NOMO-1 (cell line): ENCODE data around the gene FREM2.

Experiments
- DNase-seq, 2 experiments: peaks; one replicate each; lab custom pipeline; 2025; ENCODE audit not compliant: unreplicated experiment in 2 of 2; lab: John Stamatoyannopoulos, UW

The FREM2 gene

DNA sequence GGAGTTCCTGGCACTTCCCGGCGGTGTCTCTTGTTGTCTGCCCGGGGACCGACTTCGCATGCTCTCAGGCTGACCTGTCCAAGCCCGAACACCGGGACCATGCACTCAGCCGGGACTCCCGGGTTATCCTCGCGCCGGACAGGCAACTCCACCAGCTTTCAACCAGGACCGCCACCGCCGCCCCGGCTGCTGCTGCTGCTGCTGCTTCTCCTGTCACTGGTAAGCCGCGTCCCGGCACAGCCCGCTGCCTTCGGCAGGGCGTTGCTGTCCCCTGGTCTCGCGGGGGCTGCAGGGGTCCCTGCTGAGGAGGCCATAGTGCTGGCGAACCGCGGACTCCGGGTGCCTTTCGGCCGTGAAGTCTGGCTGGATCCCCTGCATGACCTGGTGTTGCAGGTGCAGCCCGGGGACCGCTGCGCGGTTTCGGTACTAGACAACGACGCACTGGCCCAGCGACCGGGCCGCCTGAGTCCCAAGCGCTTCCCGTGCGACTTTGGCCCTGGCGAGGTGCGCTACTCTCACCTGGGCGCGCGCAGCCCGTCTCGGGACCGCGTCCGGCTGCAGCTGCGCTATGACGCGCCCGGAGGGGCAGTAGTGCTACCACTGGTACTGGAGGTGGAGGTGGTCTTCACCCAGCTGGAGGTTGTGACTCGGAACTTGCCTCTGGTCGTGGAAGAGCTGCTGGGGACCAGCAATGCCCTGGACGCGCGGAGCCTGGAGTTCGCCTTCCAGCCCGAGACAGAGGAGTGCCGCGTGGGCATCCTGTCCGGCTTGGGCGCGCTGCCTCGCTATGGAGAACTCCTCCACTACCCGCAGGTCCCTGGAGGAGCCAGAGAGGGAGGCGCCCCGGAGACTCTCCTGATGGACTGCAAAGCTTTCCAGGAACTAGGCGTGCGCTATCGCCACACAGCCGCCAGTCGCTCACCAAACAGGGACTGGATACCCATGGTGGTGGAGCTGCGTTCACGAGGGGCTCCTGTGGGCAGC is 661 bp downstream of the FREM2 start:
- no peak for DNase-seq

DNA sequence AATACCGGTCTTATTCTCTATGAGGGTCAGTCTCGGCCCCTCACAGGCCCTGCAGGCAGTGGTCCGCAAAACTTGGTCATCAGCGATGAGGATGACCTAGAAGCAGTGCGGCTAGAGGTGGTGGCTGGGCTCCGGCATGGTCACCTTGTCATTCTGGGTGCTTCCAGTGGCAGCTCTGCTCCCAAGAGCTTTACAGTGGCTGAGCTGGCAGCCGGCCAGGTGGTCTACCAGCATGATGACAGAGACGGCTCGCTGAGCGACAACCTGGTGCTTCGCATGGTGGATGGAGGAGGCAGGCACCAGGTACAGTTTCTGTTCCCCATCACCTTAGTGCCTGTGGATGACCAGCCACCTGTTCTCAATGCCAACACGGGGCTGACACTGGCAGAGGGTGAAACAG is 1.8 kb downstream of the FREM2 start:
- no peak for DNase-seq

DNA sequence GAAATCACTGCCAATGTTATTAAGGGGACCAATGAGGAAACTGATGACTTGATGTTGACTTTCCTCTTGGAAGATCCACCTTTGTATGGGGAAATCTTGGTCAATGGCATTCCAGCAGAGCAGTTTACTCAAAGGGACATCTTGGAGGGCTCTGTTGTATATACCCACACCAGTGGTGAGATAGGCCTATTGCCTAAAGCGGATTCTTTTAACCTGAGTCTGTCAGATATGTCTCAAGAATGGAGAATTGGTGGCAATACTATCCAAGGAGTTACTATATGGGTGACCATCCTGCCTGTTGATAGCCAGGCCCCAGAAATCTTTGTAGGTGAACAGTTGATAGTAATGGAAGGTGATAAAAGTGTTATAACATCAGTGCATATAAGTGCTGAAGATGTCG is 3.4 kb downstream of the FREM2 start:
- DNase-seq: no peak

DNA sequence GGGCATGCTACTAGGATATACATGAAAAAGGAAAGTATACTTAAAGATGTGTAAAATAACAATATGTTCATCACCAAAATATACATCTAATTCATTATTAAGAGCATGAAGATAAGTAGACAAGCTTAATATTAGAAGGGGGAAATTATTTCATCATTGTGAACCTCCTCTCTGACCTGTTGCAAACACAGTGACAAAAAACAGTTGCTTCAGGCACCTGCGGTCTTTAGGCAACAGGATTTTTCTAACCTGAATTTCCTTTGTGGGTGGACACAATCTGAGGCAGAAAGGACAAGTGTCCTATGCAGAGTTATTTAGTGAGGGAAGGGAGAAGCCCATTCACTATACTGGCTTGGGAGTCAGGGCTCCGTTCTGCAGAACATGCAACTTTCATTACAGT is 6.3 kb downstream of the FREM2 start:
- no peak for DNase-seq

DNA sequence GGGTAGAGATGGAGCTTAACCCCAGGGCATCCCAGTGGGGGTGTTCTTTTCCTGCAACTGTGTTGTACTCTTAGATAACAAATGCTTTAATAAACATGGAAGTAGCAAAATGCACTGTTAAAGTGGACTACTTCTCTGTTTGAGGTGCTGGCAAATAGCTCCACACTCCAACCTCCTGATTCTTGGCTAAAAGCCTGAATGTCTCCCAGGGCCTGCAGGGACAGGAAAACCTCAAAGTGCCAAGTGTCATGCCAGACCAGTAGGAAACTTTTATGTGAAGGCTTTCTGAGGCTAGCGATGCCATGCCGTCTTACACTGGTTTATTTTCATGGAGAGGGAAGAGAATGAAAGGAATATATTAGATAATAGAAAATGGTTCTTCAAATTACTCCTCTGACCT is 6.8 kb downstream of the FREM2 start:
- no peak for DNase-seq

DNA sequence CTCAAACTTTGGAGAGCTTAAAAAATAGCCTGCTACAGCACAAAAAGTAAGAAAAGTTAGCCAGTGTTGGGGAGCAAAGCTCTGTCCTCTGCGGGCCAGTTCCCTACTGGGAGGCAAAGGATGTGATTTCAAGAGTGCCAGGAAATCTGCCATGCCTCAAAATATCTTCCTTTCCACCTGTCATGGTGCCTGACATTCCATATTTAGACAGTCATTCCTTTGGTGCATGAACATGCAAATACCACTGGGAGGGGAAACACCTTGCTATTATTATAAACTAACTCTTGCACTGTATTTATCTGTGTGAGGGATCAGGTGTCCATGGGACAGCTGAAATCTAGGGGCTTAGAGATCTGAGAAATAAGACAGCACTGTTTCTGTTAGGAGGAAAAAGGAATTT is 10.3 kb downstream of the FREM2 start:
- no peak for DNase-seq

DNA sequence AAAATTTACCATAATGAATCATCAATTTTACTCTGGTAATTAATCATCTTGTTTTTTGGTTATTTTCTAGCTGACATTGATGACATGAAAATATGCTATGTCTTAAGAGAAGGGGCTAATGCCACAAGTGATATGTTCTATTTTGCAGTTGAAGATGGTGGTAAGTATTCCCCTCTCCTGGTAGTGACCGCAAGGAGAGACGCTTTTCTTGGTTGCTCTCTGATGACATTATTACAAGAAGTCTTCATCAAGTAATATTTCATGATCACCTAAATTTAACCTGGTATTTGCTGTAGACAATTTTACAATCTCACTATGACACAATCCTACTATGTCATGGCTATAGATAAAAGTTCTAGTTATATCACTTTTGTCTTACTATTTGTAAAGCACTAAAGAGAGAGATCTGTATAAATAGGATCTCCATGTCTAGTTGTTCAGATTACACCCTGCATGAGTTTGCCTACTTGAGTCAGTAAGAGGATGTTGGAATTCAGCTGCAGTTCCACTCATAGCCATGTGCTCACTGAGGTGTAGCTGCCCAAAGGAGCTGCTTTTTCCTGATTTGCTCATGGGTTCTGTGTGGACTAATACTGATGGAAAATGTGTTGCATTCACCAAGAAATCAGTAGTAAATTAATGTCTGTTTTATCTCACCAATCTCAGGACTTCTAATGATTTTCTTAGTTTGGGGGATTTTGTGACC is 10.9 kb downstream of the FREM2 start:
- no peak for DNase-seq

DNA sequence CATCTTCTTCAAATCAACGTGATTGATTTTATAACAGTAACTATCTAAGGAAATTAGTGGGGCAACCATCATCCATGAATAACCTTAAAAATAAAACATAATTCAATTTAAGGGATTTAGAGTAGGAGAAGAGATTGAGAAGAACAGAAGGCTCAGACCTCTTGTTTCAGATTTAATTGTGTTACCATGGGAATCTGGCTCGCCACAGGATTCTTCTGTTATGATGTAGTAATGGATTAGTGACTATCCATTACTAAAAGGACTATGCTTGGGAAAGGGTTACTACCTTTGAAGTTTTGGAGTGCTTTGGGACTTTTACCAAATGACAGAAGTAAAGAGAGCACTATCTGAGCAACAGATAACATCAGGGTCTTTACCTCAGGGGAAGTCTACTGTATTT is 13.2 kb downstream of the FREM2 start:
- DNase-seq: no peak

DNA sequence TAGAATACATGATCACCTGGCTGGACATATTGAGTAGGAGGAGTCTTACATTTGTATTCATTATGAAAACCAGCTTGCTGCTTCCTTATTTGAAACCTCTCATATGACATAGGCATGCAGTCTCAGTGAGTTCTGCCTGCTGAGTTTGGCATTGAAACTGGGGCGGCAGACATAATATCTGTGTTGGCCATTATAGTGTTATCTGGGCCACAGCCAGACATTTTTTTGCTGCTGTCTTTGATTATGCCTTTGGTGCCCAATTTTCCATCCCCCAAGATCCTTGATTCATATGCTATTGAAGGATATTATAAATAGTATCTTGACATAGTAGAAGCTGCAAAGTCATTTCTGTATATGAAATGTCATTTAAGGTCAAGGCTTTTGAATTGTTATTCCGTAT is 15.8 kb downstream of the FREM2 start:
- no peak for DNase-seq

DNA sequence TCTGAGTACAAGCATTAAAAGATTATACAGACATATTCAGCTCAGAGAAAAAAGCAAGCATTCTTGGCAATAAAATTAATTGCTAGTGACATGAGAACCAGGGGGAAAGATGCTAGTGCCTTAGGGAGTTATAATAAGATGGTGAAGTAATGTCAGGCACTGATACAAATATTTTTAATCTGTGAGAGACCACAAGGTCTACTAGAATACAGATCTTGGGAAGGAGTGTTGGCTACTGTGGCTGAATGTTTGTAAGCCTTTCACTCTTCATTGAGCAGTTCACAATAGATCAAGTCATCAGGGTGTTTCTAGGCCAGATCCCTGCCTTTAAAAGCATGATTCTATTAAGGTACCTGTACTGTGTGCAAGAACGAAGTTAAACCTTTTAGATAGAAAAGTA is 16.4 kb downstream of the FREM2 start:
- no peak for DNase-seq

DNA sequence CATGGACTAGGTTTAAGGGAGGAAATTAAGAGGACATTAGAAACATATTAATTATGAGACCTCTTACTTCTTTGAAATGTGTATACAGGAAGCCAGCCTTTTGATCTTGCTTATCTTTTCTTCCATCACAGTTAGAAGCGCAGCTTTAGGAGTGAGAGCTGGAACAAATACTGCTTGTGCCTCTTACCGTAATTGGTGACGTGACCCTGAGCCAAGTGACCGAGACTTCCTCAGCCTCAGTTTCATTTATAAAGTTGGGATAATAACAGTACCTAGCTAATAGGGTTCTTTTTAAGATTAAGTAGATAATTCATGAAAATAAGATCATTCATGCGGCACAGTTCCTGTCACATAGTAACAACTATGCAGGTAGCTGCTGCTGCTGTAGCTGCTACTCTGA is 18.5 kb downstream of the FREM2 start:
- DNase-seq: no peak

DNA sequence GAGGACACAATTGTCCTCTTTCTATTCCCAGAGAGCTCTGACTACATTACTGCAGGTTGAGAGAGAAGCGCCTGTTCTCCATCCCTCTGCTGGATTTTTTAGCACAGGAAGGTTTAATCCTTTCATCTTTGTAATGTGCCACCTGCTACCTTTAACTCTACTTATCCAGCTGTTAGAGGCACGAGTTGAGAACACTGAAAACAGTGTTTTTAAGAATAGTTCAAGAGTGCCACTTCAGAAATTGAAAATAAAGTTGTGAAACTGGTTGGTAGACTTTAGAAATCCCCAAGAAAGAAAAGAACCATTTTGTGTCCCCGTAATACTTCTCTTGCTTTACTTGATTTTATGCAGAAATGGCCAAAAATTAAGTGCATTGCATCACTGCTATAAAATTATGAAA is 20.6 kb downstream of the FREM2 start:
- DNase-seq: no peak

DNA sequence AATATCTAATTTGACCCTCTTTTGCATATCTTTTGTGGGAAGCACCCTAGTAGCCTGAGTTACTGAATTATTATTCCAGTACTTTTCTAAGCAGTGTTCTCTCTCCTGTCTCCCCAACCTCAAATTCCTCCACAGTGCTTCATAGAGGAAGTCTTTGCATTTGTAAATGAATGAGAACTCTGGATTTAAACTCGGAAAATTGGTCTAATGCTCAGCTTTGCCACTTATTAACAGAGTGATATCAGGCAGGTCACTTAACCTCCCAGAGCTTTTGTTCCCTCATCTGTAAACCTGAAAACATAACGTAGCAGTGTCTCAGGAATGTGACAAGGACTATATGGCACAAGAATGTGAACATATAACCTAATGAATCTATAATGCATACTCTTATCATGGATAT is 26.2 kb downstream of the FREM2 start:
- no peak for DNase-seq

DNA sequence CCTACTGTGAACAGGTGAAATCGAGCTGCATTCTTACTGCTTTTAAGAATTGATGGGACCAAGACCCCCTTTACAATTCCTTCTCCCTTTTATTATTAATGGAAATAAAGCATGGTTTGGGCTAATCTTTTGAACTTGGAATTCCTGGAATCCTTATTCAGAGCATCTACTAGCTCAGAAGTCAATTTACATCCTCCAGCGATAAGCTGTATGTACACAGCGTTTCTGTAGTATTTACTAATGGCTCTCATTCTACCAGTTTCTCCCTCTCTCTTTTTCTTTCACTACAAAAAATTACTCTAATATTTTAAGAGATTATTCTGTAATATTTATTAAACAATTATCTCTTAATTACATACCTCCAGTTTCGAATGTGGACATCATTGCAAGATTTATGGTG is 31.5 kb downstream of the FREM2 start:
- no peak for DNase-seq

DNA sequence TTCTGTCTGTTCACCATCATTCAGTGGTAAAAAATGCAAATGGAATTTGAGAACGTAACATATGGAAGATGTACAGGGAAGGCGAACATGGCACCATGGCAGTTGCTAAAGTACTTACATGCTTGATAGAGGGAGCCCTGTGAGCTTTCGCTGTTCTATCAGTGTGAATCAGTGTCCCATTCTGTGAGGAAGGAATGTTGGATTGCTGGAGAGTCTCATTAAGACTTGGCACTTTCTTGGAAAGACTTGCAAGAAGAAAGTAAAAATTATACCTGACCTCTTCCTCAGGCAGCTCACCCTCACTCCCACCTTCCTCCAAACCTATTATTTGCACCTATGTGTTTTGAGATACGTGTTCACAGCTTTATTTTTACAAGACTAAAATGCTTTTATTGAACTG is 43.5 kb downstream of the FREM2 start:
- DNase-seq: no peak

DNA sequence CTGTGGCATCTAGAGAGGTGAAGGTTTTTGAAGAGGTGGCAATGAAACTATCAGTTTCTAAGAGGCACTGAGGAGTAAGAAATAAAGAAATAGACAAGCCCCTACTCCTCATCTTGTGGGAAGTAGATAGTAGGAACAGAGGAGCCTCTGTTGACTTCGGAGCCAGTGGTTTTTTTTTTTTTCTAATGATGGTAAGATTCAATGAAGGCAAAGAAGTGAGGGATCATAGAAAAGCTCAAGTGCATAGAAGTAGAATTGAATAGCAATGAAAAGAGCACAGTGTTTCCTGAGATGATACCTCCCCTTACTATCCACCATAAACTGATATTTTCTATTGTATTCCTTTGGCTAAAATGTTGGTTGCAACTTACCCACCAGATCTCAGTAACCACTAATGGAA is 46.3 kb downstream of the FREM2 start:
- DNase-seq: no peak

DNA sequence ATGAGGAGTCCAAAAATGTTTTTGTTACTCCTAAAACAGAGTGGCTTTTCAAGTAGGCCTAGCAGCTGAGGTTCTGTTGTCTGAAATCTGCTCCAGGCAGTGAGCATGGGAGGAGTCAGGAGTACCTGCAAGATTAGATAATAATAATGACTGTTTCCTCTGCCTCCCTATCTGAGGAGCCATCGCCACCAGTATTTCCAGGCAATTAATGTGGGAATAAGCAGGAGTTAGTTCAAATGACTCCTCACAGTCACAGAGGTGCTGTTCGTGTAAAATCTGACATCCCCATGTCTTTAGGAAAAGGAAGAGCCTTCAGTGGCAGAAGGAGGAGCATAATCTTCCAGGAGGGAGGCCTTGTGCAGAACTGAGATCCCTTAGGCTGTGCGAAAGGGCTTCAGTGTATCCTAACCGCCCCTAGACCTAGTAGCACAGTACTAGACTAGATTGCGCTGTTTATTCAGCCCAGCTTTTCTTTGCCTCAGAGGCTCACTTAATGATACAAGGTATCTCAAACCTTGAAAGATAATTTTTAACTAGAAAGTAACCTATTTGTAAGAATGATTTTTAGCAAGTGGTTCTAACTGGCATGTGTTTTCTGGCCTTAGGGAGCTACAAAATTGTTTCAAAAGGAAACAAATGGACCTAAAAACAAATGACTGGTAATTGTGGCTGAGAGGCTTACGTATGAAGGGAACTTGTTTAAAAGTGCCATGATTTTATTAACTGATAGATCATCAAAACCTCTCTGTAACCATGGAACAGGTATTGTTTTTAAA is 49.0 kb downstream of the FREM2 start:
- no peak for DNase-seq

DNA sequence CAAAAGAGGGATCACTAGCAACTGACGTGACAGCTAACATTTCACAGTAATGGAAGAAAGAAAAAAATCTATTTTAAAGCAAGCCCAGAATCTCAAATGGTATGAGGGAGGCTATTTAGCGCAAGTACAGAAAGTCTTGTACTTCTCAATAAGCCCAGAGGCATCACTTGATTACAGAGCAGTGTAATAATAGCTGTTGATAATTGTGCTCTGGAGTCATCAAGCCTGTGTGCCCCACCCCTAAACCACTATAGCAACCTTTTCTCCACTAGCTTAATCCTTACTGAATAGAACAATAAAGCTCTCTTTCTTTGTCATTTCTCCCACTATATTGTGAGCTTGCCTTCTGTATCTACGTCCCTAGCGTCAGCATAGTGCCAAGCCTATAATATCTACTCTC is 56.6 kb downstream of the FREM2 start:
- no peak for DNase-seq

DNA sequence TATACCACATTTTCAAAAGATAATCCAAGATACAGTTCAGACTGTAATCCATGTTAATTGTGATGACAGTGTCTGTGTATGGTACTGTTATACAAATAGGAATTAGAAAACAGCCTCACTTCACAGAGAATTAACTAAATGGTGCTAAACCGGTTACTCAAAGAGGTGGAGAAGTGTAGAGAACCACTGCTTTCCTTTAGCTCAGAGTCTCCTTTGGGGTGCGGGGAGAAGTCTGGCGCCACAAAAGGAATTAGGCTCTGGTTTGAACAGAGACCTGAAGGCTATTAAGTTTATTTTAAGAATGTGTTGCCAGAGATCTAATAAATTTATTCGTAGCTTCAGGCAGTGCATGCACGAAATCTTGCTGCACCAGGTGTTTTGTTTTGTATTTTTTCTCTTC is 65.8 kb downstream of the FREM2 start:
- no peak for DNase-seq

DNA sequence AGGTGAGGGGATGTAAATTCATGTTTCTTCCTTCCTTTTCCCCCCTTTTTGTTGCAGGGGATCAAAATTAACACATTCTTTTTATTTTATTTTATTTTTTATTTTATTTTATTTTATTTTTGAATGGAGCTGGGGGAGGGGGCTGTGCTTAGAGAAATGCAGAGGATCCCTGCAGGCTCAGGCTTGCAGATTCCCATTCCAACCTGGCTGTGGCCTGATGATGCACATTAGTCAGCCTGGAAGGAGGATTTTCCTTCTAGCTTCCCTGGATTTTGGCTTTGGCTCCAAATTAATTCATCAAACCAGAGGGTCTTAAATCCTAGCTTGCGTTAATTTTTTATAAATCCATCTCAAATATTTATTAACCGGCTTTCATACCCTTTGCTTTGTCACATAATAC is 67.0 kb downstream of the FREM2 start:
- no peak for DNase-seq

DNA sequence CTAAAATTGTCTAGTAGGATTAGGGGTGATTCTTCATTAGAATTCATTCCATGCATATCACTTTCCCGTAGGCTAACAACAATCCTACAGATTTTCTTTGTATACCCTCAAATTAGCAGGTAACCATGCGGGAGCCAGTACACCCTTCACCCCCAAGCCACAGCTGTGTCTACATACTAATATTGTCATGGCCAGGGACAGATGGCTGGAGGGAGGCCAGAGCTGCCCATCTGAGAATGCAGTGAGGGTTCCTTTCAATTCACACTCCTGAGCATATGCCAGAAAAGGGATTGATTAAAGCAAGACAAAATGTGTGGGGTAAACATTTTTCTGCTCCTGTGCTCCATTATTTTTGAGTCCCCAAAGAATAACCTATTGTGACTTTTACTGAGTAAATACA is 68.9 kb downstream of the FREM2 start:
- DNase-seq: no peak
